NCI-H146 (cell line): ENCODE data around the gene RBMS2.

Experiments used
- DNase-seq: peaks from one replicate; lab custom pipeline; 2025; lab: John Stamatoyannopoulos, UW

Gene RBMS2

GRCh38 chr12:56581418-56582145 lies 60.0 kb downstream of the RBMS2 start:
- no peak for DNase-seq

- no peak for DNase-seq
Measured at GRCh38 chr12:56585098-56585497, 63.5 kb downstream of the RBMS2 start.

- DNase-seq, result no peak
Measured at GRCh38 chr12:56589783-56590182, 68.2 kb downstream of the RBMS2 start.

- DNase-seq, result peak; percentile 70
Measured at GRCh38 chr12:56590237-56590830, 68.7 kb downstream of the RBMS2 start.

- DNase-seq, result peak; percentile 91
Measured at GRCh38 chr12:56591126-56591525, 69.5 kb downstream of the RBMS2 start.

GRCh38 chr12:56591961-56592360 lies 70.3 kb downstream of the RBMS2 start:
- no peak for DNase-seq

- peak; percentile 60 for DNase-seq
Measured at GRCh38 chr12:56593909-56594621, 72.4 kb downstream of the RBMS2 start.

GRCh38 chr12:56596815-56597214 lies 75.2 kb downstream of the RBMS2 start:
- no peak for DNase-seq

- DNase-seq, result no peak
Measured at GRCh38 chr12:56599041-56599440, 77.4 kb downstream of the RBMS2 start.

- no peak for DNase-seq
Measured at GRCh38 chr12:56599797-56600196, 78.2 kb downstream of the RBMS2 start.

GRCh38 chr12:56600753-56601152 lies 79.1 kb downstream of the RBMS2 start:
- no peak for DNase-seq

GRCh38 chr12:56601503-56601902 lies 79.9 kb downstream of the RBMS2 start:
- no peak for DNase-seq

- DNase-seq, result no peak
Measured at GRCh38 chr12:56602239-56602638, 80.6 kb downstream of the RBMS2 start.

GRCh38 chr12:56604355-56604754 lies 82.7 kb downstream of the RBMS2 start:
- DNase-seq, result no peak

- DNase-seq, result no peak
Measured at GRCh38 chr12:56614627-56615026, 93.0 kb downstream of the RBMS2 start.

GRCh38 chr12:56616244-56616643 lies 94.6 kb downstream of the RBMS2 start:
- DNase-seq, result no peak

- no peak for DNase-seq
Measured at GRCh38 chr12:56616925-56617324, 95.3 kb downstream of the RBMS2 start.

GRCh38 chr12:56622535-56622934 lies 100.9 kb downstream of the RBMS2 start:
- no peak for DNase-seq

- DNase-seq, result no peak
Measured at GRCh38 chr12:56626701-56627100, 105.1 kb downstream of the RBMS2 start.

- peak; percentile 40 for DNase-seq
Measured at GRCh38 chr12:56628671-56629458, 107.2 kb downstream of the RBMS2 start.

- peak; percentile 31 for DNase-seq
Measured at GRCh38 chr12:56629459-56630179, 108.0 kb downstream of the RBMS2 start.

GRCh38 chr12:56630180-56630632 lies 108.6 kb downstream of the RBMS2 start, which contains the start of gene BAZ2A:
BAZ2A (minus strand) TSS chr12:56630326; CDS start chr12:56617530, 12,796 bp downstream.
- DNase-seq, result peak; percentile 86
